Vein endothelial cell (primary cell): ENCODE data around the gene SETD2. TPM values are rescaled to one million over a fixed set of nuclear protein-coding genes. Genes with fewer than 3 reads are reported as not detected.

Experiments used
- small RNA-seq: library from RNA; depleted of rRNA; stranded (forward); fragments of <200 nt; gene quantifications from one replicate; pipeline ENCODE3, GENCODE V24; 2012
- total RNA-seq: library from RNA; depleted of rRNA; stranded (reverse); fragments of >200 nt; gene quantifications from 2 replicates; pipeline ENCODE4 v1.2.3, GENCODE V29; 2012

Gene SETD2
- 37.2 and 40.5 TPM in 2 replicates for total RNA-seq

GRCh38 chr3:47164007-47164881 lies at the start of gene SETD2:
Gene SETD2, minus strand, starts transcription at chr3:47164113. Its CDS starts 189 bp downstream, at chr3:47163924.

DNA sequence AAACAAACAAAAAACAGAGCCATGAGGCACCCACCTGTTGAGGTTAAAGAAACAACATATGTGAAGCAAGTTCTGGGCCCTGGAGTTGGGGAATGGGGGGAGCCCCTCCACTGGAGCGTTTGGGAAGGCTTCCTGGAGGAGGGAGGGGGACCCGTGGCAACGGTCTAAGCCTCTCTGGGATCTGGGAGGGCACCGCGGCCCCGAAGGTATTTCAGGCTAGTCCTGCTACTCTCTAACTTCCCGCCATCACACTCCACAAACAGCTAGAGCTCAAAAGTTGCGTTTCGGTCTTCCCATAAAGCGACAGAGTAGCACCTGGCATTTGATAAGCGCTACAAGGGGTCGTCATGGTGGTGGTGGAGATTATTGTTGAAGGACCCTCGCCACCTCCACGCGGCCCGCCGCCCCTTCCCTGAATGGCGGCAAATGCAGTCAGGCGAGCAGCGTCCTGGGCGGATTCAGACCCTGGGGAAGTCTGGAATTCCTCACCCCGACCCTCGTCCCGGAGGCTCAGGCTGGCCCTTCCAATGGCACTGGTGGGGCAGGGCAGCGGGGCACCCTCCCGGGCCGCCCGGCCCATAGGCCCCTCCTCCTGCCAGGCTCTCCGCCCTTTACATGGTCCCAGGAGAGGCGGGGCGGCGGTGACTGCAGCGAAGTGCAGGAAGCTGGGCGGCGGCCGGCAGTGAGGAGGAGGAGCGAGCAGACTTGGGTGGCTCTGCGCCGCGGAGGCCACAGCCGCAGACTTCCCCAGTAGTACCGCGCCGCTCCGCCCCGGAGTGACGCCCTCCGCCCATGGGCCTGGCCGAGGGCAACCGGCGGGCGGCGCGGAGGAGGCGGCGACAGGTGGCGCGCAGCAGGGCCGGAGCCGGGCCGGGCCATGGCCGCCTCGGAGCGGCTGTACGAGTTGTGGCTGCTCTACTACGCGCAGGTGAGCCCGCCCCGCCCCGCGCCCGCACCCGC lies 184.6 kb downstream of the SETD2 start, which contains the start of gene NBEAL2:
TSS of gene NBEAL2 (plus strand) at position 682 of the 960 bp plus-strand sequence. CDS start at position 878, 196 bp downstream.

DNA sequence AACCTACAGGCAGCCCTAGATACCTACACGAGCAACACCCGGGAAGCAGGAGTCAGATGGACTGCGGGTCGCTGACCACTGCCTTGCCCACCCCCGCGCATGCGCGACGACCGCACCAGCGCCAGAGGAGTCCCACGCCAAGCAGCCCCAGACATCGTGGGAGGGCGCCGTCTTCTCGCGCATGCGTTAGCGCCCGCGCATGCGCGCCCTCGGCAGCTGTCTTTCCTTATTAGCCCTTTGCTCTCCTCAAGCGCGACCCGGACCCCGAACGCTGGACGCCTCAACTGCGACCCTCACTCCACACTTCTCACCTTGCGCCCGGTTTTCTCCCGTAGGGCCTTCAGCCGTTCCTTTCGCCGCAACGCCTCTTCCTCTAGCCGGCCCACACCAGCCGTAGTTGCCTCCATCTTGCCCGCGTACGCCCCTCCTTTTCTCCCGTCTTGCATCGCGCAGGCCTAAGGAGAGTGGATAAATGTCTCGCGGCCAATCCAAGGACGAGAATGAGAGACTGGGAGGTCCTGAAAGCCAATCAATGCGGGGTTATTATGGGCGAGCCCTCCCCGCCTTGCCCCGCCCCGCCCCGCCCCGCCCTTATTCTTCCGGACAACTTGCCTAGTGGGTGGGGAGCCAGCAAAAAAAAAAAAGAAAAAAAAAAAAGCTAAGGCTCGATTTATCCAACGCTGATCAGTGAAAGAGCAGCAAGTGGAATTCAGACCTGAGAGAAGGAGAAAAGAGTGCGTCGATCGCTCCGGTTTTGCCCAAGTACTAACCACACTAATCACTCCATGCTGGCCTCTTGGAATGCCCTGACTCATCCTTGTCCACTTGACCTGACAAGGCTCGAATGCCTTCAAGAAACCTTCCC lies 187.4 kb downstream of the SETD2 start, which contains the start of gene CCDC12:
TSS of gene CCDC12 (minus strand) at position 420 of the 865 bp plus-strand sequence. CDS start at position 407, 13 bp downstream.

Small RNA genes within 50 kb of the gene (small RNA-seq; reads per million reads assigned to genes)
- gene MRPL57P3 = not detected

Other genes starting within 250 kb of the SETD2 start
- gene CCDC12, start 187.4 kb downstream of the SETD2 start, total RNA-seq = 29.1 and 31.0 TPM in 2 replicates
- 43.8 and 43.9 TPM in 2 replicates for gene NBEAL2, start 184.4 kb downstream of the SETD2 start, total RNA-seq
- 10.1 and 14.8 TPM in 2 replicates for gene KIF9, start 118.7 kb upstream of the SETD2 start, total RNA-seq
- gene KLHL18, start 118.8 kb upstream of the SETD2 start, total RNA-seq = 45.4 and 47.6 TPM in 2 replicates
- 37.2 and 38.2 TPM in 2 replicates for gene PTPN23, start 216.9 kb upstream of the SETD2 start, total RNA-seq